GM23248 (cell line): ENCODE data around the gene SYNGR3.

Source experiments
- EZH2 ChIP-seq: fragments of 200-600 bp; sonication (generic); IDR thresholded peaks from 2 replicates; pipeline ENCODE4 v1.6.1; 2018; ENCODE audit warnings: antibody characterized with exemption, mild to moderate bottlenecking; ENCODE audit not compliant: insufficient read depth, poor library complexity, severe bottlenecking
- EZH2phosphoT487 ChIP-seq: fragments of 200-600 bp; sonication (generic); IDR thresholded peaks from 2 replicates; pipeline ENCODE4 v1.6.1; 2018; ENCODE audit warnings: antibody characterized with exemption, moderate library complexity, mild to moderate bottlenecking, low read depth; ENCODE audit not compliant: insufficient read depth

GRCh38 chr16:2005646-2006045, 15.9 kb downstream of the SYNGR3 start:
- TF ChIP-seq EZH2 (no peak), EZH2phosphoT487 (no peak)
